Effector memory CD4-positive, alpha-beta T cell (primary cell): ENCODE results near the gene PGP.
"Not testable (repeated sequence)": the region's sequence is repeated elsewhere in the genome, so short reads cannot be mapped to it uniquely, and the experiment has no call there.

Experiments
- DNase-seq, 3 donors: peaks; one replicate each; pipeline ENCODE4 v3.0.0-alpha.2; 2020
- H3K27ac ChIP-seq: 2 replicates; pipeline ENCODE4 v1.7.0; 2013; ENCODE audit warnings: mild to moderate bottlenecking, low read length, moderate library complexity; ENCODE audit not compliant: insufficient read depth, poor library complexity, severe bottlenecking
- H3K27me3 ChIP-seq: replicated peaks from 2 replicates; pipeline ENCODE4 v1.7.0; 2013; ENCODE audit warnings: mild to moderate bottlenecking, low read length; ENCODE audit not compliant: insufficient read depth, control insufficient read depth, poor library complexity, severe bottlenecking
- H3K36me3 ChIP-seq: 2 replicates; pipeline ENCODE4 v1.7.0; 2013; ENCODE audit warnings: mild to moderate bottlenecking, low read length, moderate library complexity; ENCODE audit not compliant: control insufficient read depth, insufficient read depth
- H3K4me1 ChIP-seq: 2 replicates; pipeline ENCODE4 v1.7.0; 2013; ENCODE audit warnings: low read length, mild to moderate bottlenecking; ENCODE audit not compliant: control insufficient read depth, insufficient read depth, poor library complexity, severe bottlenecking
- H3K4me3 ChIP-seq: 2 replicates; pipeline ENCODE4 v1.7.0; 2013; ENCODE audit warnings: low read length, low read depth, mild to moderate bottlenecking; ENCODE audit not compliant: insufficient read depth, poor library complexity, severe bottlenecking
- H3K9me3 ChIP-seq: 2 replicates; pipeline ENCODE4 v1.7.0; 2013; ENCODE audit warnings: mild to moderate bottlenecking, low read length, moderate library complexity; ENCODE audit not compliant: control insufficient read depth

Gene PGP

DNA sequence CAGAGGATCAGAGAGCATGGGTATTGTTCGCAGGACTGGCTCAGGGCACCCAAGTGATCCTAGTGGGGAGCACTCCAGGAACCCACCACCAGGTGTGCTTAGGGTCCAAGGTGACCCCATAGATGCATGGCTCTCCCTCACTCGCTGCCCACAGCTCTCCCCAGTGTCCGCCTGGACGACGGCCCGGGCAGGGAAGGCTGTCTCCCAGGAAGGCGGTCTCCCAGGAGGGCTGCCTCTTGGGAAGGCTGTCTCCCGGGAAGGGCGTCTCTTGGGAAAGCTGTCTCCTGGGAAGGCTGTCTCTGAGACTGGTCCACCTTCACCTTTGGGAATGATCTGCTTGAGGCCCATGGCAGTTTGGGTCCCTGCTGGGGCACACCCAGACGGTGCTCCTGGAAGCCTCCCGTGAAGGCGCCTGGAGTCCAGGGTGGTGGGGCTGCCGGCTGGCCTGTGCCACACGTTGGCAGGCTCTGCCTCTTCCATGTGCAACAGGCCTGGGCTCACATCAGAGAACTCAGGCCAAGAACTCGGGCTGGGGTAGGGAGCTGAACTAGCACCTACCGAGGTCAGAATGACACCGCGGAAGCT is 31.8 kb upstream of the PGP start:
- Histone ChIP-seq H3K36me3 (peaks cover 34% of the 10 kb centered on the region), H3K4me1 (no peaks in the 10 kb centered on the region), H3K27me3 (no peaks in the 10 kb centered on the region), H3K4me3 (no peak overlapping the region), H3K9me3 (no peaks in the 10 kb centered on the region), H3K27ac (no peak overlapping the region)
- DNase-seq: no peak

DNA sequence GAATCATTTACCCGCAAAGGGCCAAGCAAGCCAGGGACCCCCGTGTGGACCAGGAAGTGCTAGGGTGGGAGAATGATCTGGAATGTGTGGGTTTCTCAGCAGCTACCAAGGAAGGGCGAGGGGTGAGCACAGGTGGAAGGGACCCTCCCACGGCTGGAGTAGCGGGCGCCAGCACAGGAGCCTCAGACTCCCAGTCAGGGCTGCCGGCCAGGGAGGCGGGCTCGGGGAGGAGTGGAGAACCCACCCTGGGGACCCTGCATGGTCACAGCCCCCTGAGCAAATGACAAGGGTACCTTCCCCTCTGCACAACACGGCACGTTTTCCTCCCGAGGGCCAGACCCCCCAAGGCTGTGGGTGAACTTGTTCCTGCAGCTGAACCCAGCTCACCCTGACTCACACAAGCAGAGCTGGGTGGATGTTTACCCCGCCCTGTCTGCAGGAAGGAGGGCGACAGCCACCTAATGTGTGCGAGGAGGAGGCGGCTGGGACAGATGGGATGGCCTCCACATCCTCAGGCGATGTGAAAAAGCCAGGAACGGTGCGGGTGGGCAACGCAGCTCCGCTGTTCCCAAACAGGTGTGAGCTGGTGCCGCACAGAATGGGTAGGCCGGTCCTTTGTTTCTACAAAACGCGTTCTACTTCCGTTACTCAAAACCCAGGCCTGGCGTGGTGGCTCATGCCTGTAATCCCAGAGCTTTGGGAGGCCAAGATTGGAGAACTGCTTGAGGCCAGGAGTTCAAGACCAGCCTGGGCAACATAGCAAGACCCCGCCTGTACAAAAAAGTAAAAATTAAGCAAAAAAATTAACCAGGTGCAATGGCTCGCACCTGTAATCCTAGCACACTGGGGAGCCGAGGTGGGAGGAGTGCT is 30.5 kb upstream of the PGP start:
- Histone ChIP-seq H3K27me3 (no peaks in the 10 kb centered on the region), H3K36me3 (peaks cover 34% of the 10 kb centered on the region), H3K9me3 (no peaks in the 10 kb centered on the region), H3K4me3 (no peak overlapping the region), H3K4me1 (no peaks in the 10 kb centered on the region), H3K27ac (no peak overlapping the region)
- DNase-seq: no peak

DNA sequence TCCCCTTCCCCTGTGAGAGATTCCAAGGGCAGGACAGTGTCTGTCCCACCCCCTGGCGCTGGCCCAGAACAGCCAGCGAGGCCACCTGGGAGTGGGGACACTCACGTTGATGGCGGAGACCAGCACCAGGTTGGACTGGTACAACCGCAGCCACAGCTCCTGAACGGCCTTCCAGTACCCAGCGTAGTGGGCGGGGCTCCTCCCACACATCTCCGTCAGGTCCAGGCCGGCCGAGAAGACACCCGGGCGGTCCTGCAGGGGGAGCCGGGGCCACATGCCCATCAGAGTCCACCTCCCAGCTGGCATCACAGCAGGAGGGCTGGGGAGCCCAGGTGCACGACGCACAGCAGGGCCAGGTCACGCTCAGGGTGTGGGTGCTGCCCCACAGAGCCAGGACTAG is 29.7 kb upstream of the PGP start:
- Histone ChIP-seq H3K4me3 (no peak overlapping the region), H3K27me3 (no peaks in the 10 kb centered on the region), H3K36me3 (peaks cover 34% of the 10 kb centered on the region), H3K27ac (no peak overlapping the region), H3K9me3 (no peaks in the 10 kb centered on the region), H3K4me1 (no peaks in the 10 kb centered on the region)
- DNase-seq: no peak

DNA sequence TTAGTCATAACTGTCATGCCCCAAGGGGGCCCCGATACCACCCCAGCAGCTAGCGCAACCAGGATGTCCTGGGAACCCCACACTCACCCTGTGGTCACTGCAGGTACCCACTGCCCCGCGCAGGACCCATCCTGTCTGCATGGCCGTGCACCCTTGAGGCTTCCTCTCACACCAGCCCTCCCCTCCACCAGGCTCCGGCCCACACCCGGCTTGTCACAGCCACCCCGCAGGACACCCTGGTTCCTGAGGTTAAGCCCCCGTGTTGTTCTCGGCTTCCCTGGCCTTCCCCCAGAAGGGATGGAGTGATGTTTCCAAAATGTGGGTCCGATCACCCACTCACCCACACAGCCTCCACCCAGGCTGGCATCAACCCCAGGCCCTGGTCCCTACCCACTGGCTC is 29.1 kb upstream of the PGP start:
- Histone ChIP-seq H3K36me3 (peaks cover 34% of the 10 kb centered on the region), H3K4me3 (no peak overlapping the region), H3K27me3 (no peaks in the 10 kb centered on the region), H3K4me1 (no peaks in the 10 kb centered on the region), H3K9me3 (no peaks in the 10 kb centered on the region), H3K27ac (no peak overlapping the region)
- DNase-seq: no peak

DNA sequence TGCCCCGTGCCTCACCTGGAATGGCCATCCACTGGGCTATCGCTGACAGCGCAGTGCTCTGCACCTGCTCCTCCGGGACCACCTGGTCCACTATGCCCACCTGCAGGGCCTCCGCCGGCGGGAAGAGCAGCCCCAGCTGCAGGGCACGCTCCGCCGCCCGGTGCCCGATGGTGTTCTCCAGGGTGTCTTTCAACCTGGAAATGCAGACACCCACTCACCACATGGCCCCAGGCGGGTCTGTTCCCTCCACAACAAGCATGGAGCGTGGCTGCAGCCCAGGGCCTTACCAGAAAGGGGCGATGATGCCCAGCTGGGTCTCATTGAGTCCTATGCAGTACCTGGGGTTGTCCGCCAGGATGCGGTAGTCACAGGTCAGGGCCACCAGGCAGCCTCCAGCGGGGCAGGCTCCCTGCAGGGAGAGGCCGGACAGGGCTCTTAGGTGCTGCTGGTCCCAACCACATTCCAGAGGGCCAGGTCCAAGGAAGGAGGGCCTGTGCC is 28.4 kb upstream of the PGP start:
- Histone ChIP-seq H3K27me3 (no peaks in the 10 kb centered on the region), H3K27ac (no peak overlapping the region), H3K4me3 (no peak overlapping the region), H3K36me3 (peaks cover 34% of the 10 kb centered on the region), H3K4me1 (no peaks in the 10 kb centered on the region), H3K9me3 (no peaks in the 10 kb centered on the region)
- no peak for DNase-seq

DNA sequence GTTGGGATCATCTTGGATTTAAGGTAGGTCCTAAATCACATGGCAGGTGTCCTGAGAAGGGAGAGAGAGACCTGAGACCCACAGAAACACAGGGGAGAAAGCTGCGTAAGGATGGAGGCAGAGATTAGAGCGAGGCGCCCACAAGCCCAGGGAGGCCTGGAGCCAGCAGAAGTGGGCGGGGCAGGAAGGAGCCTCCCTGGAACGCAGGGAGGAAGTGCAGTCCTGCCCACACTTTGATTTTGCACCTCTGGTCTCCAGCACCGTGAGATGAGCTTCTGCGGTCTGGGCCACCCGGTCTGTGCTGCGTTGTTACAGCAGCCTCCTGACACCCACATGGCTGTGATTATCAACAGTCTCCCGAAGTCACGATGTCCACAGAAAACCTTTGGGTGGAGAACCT is 28.0 kb upstream of the PGP start:
- H3K27me3 ChIP-seq: no peaks in the 10 kb centered on the region
- DNase-seq: no peak
- no peaks in the 10 kb centered on the region for H3K4me1 ChIP-seq
- H3K27ac ChIP-seq: no peak overlapping the region
- peaks cover 34% of the 10 kb centered on the region for H3K36me3 ChIP-seq
- H3K9me3 ChIP-seq: no peaks in the 10 kb centered on the region
- no peak overlapping the region for H3K4me3 ChIP-seq

DNA sequence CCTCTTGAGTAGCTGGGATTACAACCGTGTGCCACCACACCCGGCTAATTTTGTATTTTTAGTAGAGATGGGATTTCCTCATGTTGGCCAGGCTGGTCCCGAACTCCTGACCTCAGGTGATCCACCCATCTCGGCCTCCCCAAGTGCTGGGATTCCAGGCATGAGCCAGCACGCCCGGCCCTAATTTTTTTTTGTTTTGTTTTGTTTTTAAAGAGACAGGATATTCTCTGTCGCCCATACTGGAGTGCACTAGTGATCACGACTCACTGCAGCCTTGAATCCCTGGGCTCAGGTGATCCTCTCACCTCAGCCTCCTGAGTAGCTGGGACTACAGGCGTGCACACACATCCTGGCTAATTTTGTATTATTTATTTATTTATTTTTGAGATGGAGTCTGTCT is 25.7 kb upstream of the PGP start:
- not testable (repeated sequence) for H3K27me3 ChIP-seq, DNase-seq, H3K27ac ChIP-seq, H3K9me3 ChIP-seq, H3K4me3 ChIP-seq
- Histone ChIP-seq H3K4me1 (peaks cover 11% of the 10 kb centered on the region), H3K36me3 (peaks cover 23% of the 10 kb centered on the region)

DNA sequence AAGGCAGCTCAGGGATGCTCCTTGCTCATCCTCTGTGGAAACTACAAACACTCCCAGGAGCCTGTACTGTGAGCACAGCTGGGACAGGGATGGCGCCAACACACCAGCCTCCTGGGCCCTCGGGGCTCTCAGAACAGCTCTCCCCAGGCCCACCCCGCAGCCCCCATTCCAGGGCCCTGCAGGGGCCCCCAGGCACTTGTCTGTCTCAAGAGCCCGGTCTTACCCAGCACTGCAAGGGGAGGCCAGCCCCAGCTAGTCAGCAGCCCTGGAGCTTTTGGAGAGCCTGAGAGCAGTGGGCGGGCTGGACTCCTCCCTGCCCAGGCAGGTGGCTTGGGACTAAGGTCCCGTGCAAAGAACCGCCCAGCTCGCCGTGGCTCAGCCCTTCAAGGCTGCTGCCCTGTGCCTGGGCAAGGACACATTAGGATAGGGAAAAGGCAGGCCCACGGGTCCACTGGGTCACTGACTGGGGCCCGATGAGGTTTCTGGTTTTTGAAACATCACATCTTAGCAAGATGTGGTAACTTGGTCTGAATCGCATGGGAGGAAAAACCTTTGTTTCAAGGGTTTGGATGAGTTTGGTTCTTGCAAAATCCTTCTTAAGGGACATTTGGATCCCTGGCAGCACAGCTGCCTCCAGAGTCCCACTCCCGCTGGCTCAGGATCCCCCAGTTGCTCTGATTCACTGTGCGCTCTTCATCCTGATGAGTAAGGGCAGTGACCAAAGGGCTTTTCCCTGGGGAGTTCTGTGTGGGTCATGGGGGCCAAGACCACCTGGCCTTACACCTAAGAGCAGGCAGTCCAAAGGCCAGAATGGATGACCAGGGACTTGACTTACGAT is 24.4 kb upstream of the PGP start:
- Histone ChIP-seq H3K27ac (no peak overlapping the region), H3K4me3 (no peak overlapping the region), H3K4me1 (peaks cover 11% of the 10 kb centered on the region), H3K9me3 (no peaks in the 10 kb centered on the region), H3K36me3 (peaks cover 27% of the 10 kb centered on the region), H3K27me3 (peaks cover 7% of the 10 kb centered on the region)
- DNase-seq: no peak

DNA sequence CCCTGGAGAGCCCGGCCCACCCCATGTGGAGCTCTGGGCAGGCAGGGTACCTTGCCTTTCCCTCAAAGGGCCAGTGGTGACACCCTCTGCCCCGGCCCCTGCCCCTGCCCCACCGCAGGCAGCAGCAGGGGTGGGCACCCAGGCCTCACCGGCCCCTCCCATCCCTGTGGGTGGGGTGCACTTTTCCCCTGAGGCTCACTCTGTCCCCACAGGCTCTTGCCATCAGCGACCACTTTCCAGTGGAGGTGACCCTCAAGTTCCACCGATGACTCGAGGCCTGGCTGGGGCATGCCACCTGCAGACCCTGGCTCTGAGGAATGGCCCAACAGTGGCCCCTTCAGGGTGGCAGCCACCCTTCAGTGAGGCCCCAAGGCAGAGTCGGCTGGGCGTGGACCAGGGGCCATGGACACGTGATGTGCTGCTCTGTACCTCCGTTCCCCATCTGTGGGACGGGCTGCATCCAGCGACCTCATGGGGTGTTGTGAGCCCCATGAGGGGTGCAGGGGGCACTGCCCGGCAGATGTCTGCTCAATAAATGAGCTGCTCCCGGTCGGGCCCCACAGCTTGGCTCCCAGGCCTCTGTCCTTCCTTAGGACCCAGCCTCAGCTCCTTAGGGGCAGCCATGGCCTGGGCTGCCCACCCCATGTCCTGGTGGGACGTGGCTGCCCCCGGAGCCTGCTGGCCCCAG is 23.7 kb upstream of the PGP start:
- H3K4me3 ChIP-seq: no peak overlapping the region
- H3K9me3 ChIP-seq: no peaks in the 10 kb centered on the region
- peaks cover 7% of the 10 kb centered on the region for H3K27me3 ChIP-seq

More for the DNA sequence above, 23.7 kb upstream of the PGP start:
- DNase-seq: no peak
- peaks cover 28% of the 10 kb centered on the region for H3K36me3 ChIP-seq
- H3K4me1 ChIP-seq: peaks cover 11% of the 10 kb centered on the region
- no peak overlapping the region for H3K27ac ChIP-seq
